Neuronal stem cell (in vitro differentiated cells): ENCODE data around the gene PEX26.

Experiments
- DNase-seq: peaks from one replicate; pipeline ENCODE4 v3.0.0-alpha.2; 2013; ENCODE audit warnings: low spot score
- H2AFZ ChIP-seq: one replicate; pipeline ENCODE4 v1.6.1; 2013; ENCODE audit warnings: mild to moderate bottlenecking, low read length, inconsistent platforms
- H2AK5ac ChIP-seq: 2 replicates; pipeline ENCODE4 v1.6.1; 2013; ENCODE audit warnings: low read depth, mild to moderate bottlenecking, inconsistent platforms, low read length, moderate library complexity, mixed read lengths
- H2BK120ac ChIP-seq: 2 replicates; pipeline ENCODE4 v1.6.1; 2013; ENCODE audit warnings: low read depth, mild to moderate bottlenecking, inconsistent platforms, low read length, moderate library complexity, mixed read lengths
- H2BK12ac ChIP-seq: one replicate; pipeline ENCODE4 v1.6.1; 2013; ENCODE audit warnings: low read length, inconsistent platforms
- H2BK15ac ChIP-seq: 2 replicates; pipeline ENCODE4 v1.6.1; 2013; ENCODE audit warnings: mild to moderate bottlenecking, low read length, inconsistent platforms, mixed read lengths
- H2BK5ac ChIP-seq: one replicate; pipeline ENCODE4 v1.6.1; 2013; ENCODE audit warnings: inconsistent platforms, mild to moderate bottlenecking, low read length, moderate library complexity
- H3K14ac ChIP-seq: one replicate; pipeline ENCODE4 v1.6.1; 2013; ENCODE audit warnings: low read length, inconsistent platforms
- H3K18ac ChIP-seq: 2 replicates; pipeline ENCODE4 v1.6.1; 2013; ENCODE audit warnings: low read length, inconsistent platforms
- H3K23ac ChIP-seq: 2 replicates; pipeline ENCODE4 v1.6.1; 2013; ENCODE audit warnings: low read depth, mild to moderate bottlenecking, mixed read lengths, low read length, inconsistent platforms; ENCODE audit not compliant: poor library complexity
- H3K27ac ChIP-seq: replicated peaks from 3 replicates; pipeline ENCODE4 v1.5.1; 2013; ENCODE audit warnings: low read length, inconsistent platforms
- H3K27me3 ChIP-seq, 3 experiments: 2 replicates each; pipeline ENCODE4 v1.6.1; 2013; ENCODE audit warnings: low read length in 3 of 3, mild to moderate bottlenecking in 2 of 3, inconsistent platforms in 1 of 3, low read depth in 1 of 3, mixed read lengths in 1 of 3, moderate library complexity in 1 of 3; ENCODE audit not compliant: control insufficient read depth in 3 of 3, insufficient read depth in 3 of 3
- H3K36me3 ChIP-seq, 2 donors: replicated peaks in 1 of 2; 2 replicates each; pipeline ENCODE4 v1.6.1; 2013; ENCODE audit warnings: low read length in 2 of 2; ENCODE audit not compliant: control insufficient read depth in 2 of 2, insufficient read depth in 2 of 2
- H3K4ac ChIP-seq: 2 replicates; pipeline ENCODE4 v1.6.1; 2013; ENCODE audit warnings: inconsistent platforms, mild to moderate bottlenecking, low read length, moderate library complexity
- H3K4me1 ChIP-seq, 2 donors: 1 replicate in 1 of 2; 2 replicates in 1 of 2; pipeline ENCODE4 v1.6.1; 2013; ENCODE audit warnings: low read length in 2 of 2, low read depth in 1 of 2; ENCODE audit not compliant: control insufficient read depth in 2 of 2, insufficient read depth in 1 of 2
- H3K4me2 ChIP-seq: one replicate; pipeline ENCODE4 v1.6.1; 2013; ENCODE audit warnings: mild to moderate bottlenecking, low read length, inconsistent platforms; ENCODE audit not compliant: insufficient read depth, poor library complexity, severe bottlenecking
- H3K4me3 ChIP-seq, 2 donors: 2 replicates each; pipeline ENCODE4 v1.5.1; 2013; ENCODE audit warnings: low read length in 2 of 2, mild to moderate bottlenecking in 2 of 2, inconsistent platforms in 1 of 2, moderate library complexity in 1 of 2
- H3K79me1 ChIP-seq: one replicate; pipeline ENCODE4 v1.6.1; 2013; ENCODE audit warnings: low read depth, mild to moderate bottlenecking, inconsistent platforms, low read length, moderate library complexity
- H3K9ac ChIP-seq: one replicate; pipeline ENCODE4 v1.6.1; 2013; ENCODE audit warnings: mild to moderate bottlenecking, low read depth, low read length, inconsistent platforms; ENCODE audit not compliant: poor library complexity
- H3K9me3 ChIP-seq, 2 donors: replicated peaks in 1 of 2; 2 replicates each; pipeline versions ENCODE3 to v1.6.1; 2013; ENCODE audit warnings: low read length in 2 of 2, mild to moderate bottlenecking in 2 of 2, inconsistent platforms in 1 of 2, low read depth in 1 of 2, mixed read lengths in 1 of 2, moderate library complexity in 1 of 2; ENCODE audit not compliant: control insufficient read depth in 2 of 2, insufficient read depth in 1 of 2
- H4K8ac ChIP-seq: one replicate; pipeline ENCODE4 v1.6.1; 2013; ENCODE audit warnings: low read depth, mild to moderate bottlenecking, inconsistent platforms, low read length, moderate library complexity
- H4K91ac ChIP-seq: one replicate; pipeline ENCODE4 v1.6.1; 2013; ENCODE audit warnings: low read length, low read depth, mild to moderate bottlenecking, inconsistent platforms; ENCODE audit not compliant: poor library complexity
- WGBS, 2 donors: extraction: QIAGEN DNeasy Blood & Tissue Kit; methylation state at CpG; one replicate each; pipeline ENCODE4 v1.1.7; 2013; ENCODE audit warnings: missing lambda C conversion rate in 2 of 2, mixed read lengths in 1 of 2; ENCODE audit not compliant: insufficient read length in 2 of 2, insufficient replicate concordance in 1 of 2; ENCODE audit errors: extremely low coverage in 2 of 2; 5-methylcytosine and 5-hydroxymethylcytosine counted together

Gene PEX26

GRCh38 chr22:18081416-18081815, 3.6 kb downstream of the PEX26 start:
- Histone ChIP-seq H4K8ac (no peak overlapping the region), H2BK15ac (no peak overlapping the region), H3K27me3 (peaks cover 0 to 2% (median 0%) of the 10 kb centered on the region in 3 experiments), H3K36me3 (peaks cover 26 to 65% of the 10 kb centered on the region in 2 donors), H2BK5ac (no peak overlapping the region), H3K79me1 (peaks cover 3% of the 10 kb centered on the region), H2BK12ac (no peak overlapping the region), H3K4me3 (no peak overlapping the region), H3K18ac (no peak overlapping the region), H4K91ac (no peak overlapping the region), H3K4ac (no peak overlapping the region), H3K4me1 (peaks cover 2 to 11% of the 10 kb centered on the region in 2 donors), H3K23ac (no peak overlapping the region), H3K4me2 (no peak overlapping the region), H2AK5ac (no peak overlapping the region), H2AFZ (no peak overlapping the region), H3K27ac (no peak overlapping the region), H2BK120ac (no peak overlapping the region), H3K14ac (no peak overlapping the region), H3K9ac (no peak overlapping the region), H3K9me3 (no peaks in the 10 kb centered on the region)
- WGBS, 2 donors = no CpG with 5 or more reads among the region's 5 CpGs
- DNase-seq = no peak

DNA sequence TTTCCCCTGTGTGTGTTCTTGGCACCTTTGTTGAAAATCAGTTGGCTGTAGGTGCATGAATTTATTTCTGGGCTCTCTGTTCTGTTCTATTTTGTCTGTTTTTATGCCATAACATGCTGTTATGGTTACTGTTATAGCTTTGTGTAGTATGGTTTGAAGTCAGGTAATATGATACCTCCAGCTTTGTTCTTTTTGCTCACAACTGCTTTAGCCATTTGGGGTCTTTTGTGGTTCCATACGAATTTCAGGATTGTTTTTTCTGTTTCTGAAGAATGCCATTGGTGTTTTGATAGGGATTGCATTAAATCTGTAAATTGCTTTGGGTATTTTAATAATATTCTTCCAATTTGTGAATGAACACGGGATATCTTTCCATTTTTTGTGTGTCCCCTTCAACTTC, 4.7 kb downstream of the PEX26 start:
- H3K4me1 ChIP-seq = peaks cover 2 to 4% of the 10 kb centered on the region in 2 donors
- no peak overlapping the region for H2BK12ac ChIP-seq
- no CpG with 5 or more reads among the region's 2 CpGs for WGBS, 2 donors

DNA sequence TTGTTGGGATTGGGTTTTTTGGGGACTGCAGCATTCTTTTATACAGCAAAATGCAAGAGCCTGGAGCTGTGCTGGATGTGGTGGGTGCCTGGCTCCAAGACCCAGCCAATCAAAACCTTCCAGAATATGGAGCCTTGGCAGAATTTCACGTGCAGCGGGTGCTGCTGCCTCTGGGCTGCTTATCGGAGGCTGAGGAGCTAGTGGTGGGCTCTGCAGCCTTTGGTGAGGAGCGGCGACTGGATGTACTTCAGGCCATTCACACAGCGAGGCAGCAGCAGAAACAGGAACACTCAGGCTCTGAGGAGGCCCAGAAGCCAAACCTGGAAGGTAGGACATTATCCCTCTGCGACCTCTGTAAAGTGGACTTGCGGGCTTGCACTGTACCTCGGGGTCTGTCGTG, 5.6 kb downstream of the PEX26 start:
- no CpG with 5 or more reads among the region's 10 CpGs for WGBS, 2 donors
- peaks cover 37 to 85% of the 10 kb centered on the region in 2 donors for H3K36me3 ChIP-seq

More for the DNA sequence above, 4.7 kb downstream of the PEX26 start:
- H3K9me3 ChIP-seq = no peaks in the 10 kb centered on the region
- no peak overlapping the region for H3K9ac ChIP-seq
- H3K36me3 ChIP-seq = peaks cover 29 to 76% of the 10 kb centered on the region in 2 donors
- H2BK120ac ChIP-seq = no peak overlapping the region
- no peak overlapping the region for H2BK15ac ChIP-seq
- H3K79me1 ChIP-seq = peaks cover 3% of the 10 kb centered on the region
- H2AFZ ChIP-seq = no peak overlapping the region
- no peak overlapping the region for H3K23ac ChIP-seq
- DNase-seq = no peak
- peaks cover 0 to 2% (median 0%) of the 10 kb centered on the region in 3 experiments for H3K27me3 ChIP-seq
- H3K27ac ChIP-seq = no peak overlapping the region
- no peak overlapping the region for H3K4me2 ChIP-seq
- no peak overlapping the region for H2BK5ac ChIP-seq
- H4K8ac ChIP-seq = no peak overlapping the region
- no peak overlapping the region for H3K4ac ChIP-seq
- H3K18ac ChIP-seq = no peak overlapping the region
- H3K14ac ChIP-seq = no peak overlapping the region
- no peak overlapping the region for H2AK5ac ChIP-seq
- H3K4me3 ChIP-seq = no peak overlapping the region
- H4K91ac ChIP-seq = no peak overlapping the region

GRCh38 chr22:18085188-18085587, 7.4 kb downstream of the PEX26 start:
- H3K14ac ChIP-seq = no peak overlapping the region
- no peak overlapping the region for H2BK15ac ChIP-seq
- no peak overlapping the region for H2BK5ac ChIP-seq
- H3K4me3 ChIP-seq = no peak overlapping the region
- H3K9ac ChIP-seq = no peak overlapping the region
- peaks cover 4% of the 10 kb centered on the region for H3K79me1 ChIP-seq
- no peak overlapping the region for H4K91ac ChIP-seq
- no peak overlapping the region for H2BK120ac ChIP-seq
- H2BK12ac ChIP-seq = no peak overlapping the region
- H3K4me1 ChIP-seq = no peaks in the 10 kb centered on the region
- no peaks in the 10 kb centered on the region for H3K9me3 ChIP-seq
- H4K8ac ChIP-seq = no peak overlapping the region
- no peak overlapping the region for H3K23ac ChIP-seq
- DNase-seq = no peak
- no peak overlapping the region for H3K18ac ChIP-seq
- H3K27ac ChIP-seq = no peak overlapping the region
- H3K27me3 ChIP-seq = peaks cover 0 to 2% (median 0%) of the 10 kb centered on the region in 3 experiments
- no peak overlapping the region for H2AFZ ChIP-seq
- H3K4ac ChIP-seq = no peak overlapping the region
- H3K4me2 ChIP-seq = no peak overlapping the region
- peaks cover 42 to 89% of the 10 kb centered on the region in 2 donors for H3K36me3 ChIP-seq
- H2AK5ac ChIP-seq = no peak overlapping the region

More for the DNA sequence above, 5.6 kb downstream of the PEX26 start:
- no peak overlapping the region for H2AK5ac ChIP-seq
- no peak overlapping the region for H3K23ac ChIP-seq
- no peak overlapping the region for H2BK12ac ChIP-seq
- no peak overlapping the region for H2BK15ac ChIP-seq
- no peak overlapping the region for H3K27ac ChIP-seq
- H3K27me3 ChIP-seq = peaks cover 0 to 2% (median 0%) of the 10 kb centered on the region in 3 experiments
- H2BK120ac ChIP-seq = no peak overlapping the region
- DNase-seq = no peak
- no peak overlapping the region for H4K8ac ChIP-seq
- no peak overlapping the region for H2AFZ ChIP-seq
- no peak overlapping the region for H3K4me3 ChIP-seq
- H3K9me3 ChIP-seq = no peaks in the 10 kb centered on the region
- H3K4ac ChIP-seq = no peak overlapping the region
- no peak overlapping the region for H3K18ac ChIP-seq
- H3K9ac ChIP-seq = no peak overlapping the region
- no peak overlapping the region for H3K4me2 ChIP-seq
- H4K91ac ChIP-seq = no peak overlapping the region
- no peak overlapping the region for H3K14ac ChIP-seq
- no peak overlapping the region for H2BK5ac ChIP-seq
- H3K79me1 ChIP-seq = peaks cover 4% of the 10 kb centered on the region
- peaks cover 2 to 4% of the 10 kb centered on the region in 2 donors for H3K4me1 ChIP-seq
